Stimulated activated naive CD8-positive, alpha-beta T cell treated with anti-CD3 and anti-CD28 coated beads, Interleukin-15, Interleukin-2, amounts not matched to agents 100 ng/mL and 50 ng/mL, for 24 hours (primary cell): ENCODE measurements around the gene POLN.

Source experiments
- H3K27ac Mint-ChIP-seq: one replicate; pipeline ENCODE4 v1.8.0; 2021; ENCODE audit warnings: mild to moderate bottlenecking, mixed read lengths
- H3K27me3 Mint-ChIP-seq: one replicate; pipeline ENCODE4 v1.8.0; 2021; ENCODE audit warnings: mixed read lengths
- H3K36me3 Mint-ChIP-seq: one replicate; pipeline ENCODE4 v1.8.0; 2021; ENCODE audit warnings: low read depth, mixed read lengths
- H3K4me1 Mint-ChIP-seq: one replicate; pipeline ENCODE4 v1.8.0; 2021; ENCODE audit warnings: low read depth, mixed read lengths
- H3K4me3 Mint-ChIP-seq: one replicate; pipeline ENCODE4 v1.8.0; 2021; ENCODE audit warnings: mild to moderate bottlenecking, mixed read lengths
- H3K9me3 Mint-ChIP-seq: one replicate; pipeline ENCODE4 v1.8.0; 2021; ENCODE audit warnings: mixed read lengths

The POLN gene

GRCh38 chr4:2081540-2081939 lies 160.4 kb downstream of the POLN start:
- no peaks in the 10 kb centered on the region for H3K4me1 Mint-ChIP-seq
- H3K36me3 Mint-ChIP-seq = no peaks in the 10 kb centered on the region
- H3K9me3 Mint-ChIP-seq = no peaks in the 10 kb centered on the region
- no peak overlapping the region for H3K4me3 Mint-ChIP-seq
- H3K27me3 Mint-ChIP-seq = no peaks in the 10 kb centered on the region
- H3K27ac Mint-ChIP-seq = no peak overlapping the region

- H3K27me3 Mint-ChIP-seq = no peaks in the 10 kb centered on the region
- H3K36me3 Mint-ChIP-seq = no peaks in the 10 kb centered on the region
- H3K4me1 Mint-ChIP-seq = no peaks in the 10 kb centered on the region
- H3K9me3 Mint-ChIP-seq = no peaks in the 10 kb centered on the region
- no peak overlapping the region for H3K4me3 Mint-ChIP-seq
- H3K27ac Mint-ChIP-seq = no peak overlapping the region
These were observed 161.3 kb downstream of the POLN start for GRCh38 chr4:2080429-2081300.

GRCh38 chr4:2079926-2080325 lies 162.0 kb downstream of the POLN start:
- Mint-ChIP-seq H3K27me3 (no peaks in the 10 kb centered on the region), H3K4me1 (no peaks in the 10 kb centered on the region), H3K9me3 (no peaks in the 10 kb centered on the region), H3K4me3 (no peak overlapping the region), H3K27ac (no peak overlapping the region), H3K36me3 (no peaks in the 10 kb centered on the region)

- H3K36me3 Mint-ChIP-seq = no peaks in the 10 kb centered on the region
- H3K27ac Mint-ChIP-seq = no peak overlapping the region
- H3K9me3 Mint-ChIP-seq = no peaks in the 10 kb centered on the region
- no peaks in the 10 kb centered on the region for H3K27me3 Mint-ChIP-seq
- H3K4me3 Mint-ChIP-seq = no peak overlapping the region
- H3K4me1 Mint-ChIP-seq = no peaks in the 10 kb centered on the region
These were observed 162.9 kb downstream of the POLN start for GRCh38 chr4:2079006-2079405.

- H3K9me3 Mint-ChIP-seq = no peaks in the 10 kb centered on the region
- H3K36me3 Mint-ChIP-seq = no peaks in the 10 kb centered on the region
- no peaks in the 10 kb centered on the region for H3K4me1 Mint-ChIP-seq
- H3K27ac Mint-ChIP-seq = no peak overlapping the region
- H3K4me3 Mint-ChIP-seq = no peak overlapping the region
- H3K27me3 Mint-ChIP-seq = no peaks in the 10 kb centered on the region
These were observed 163.3 kb downstream of the POLN start for GRCh38 chr4:2078584-2078983.

GRCh38 chr4:2077537-2078460 lies 164.1 kb downstream of the POLN start:
- Mint-ChIP-seq H3K4me3 (no peak overlapping the region), H3K36me3 (no peaks in the 10 kb centered on the region), H3K27ac (no peak overlapping the region), H3K27me3 (no peaks in the 10 kb centered on the region), H3K9me3 (no peaks in the 10 kb centered on the region), H3K4me1 (no peaks in the 10 kb centered on the region)

- no peaks in the 10 kb centered on the region for H3K36me3 Mint-ChIP-seq
- no peak overlapping the region for H3K4me3 Mint-ChIP-seq
- H3K27me3 Mint-ChIP-seq = no peaks in the 10 kb centered on the region
- no peaks in the 10 kb centered on the region for H3K9me3 Mint-ChIP-seq
- H3K4me1 Mint-ChIP-seq = no peaks in the 10 kb centered on the region
- no peak overlapping the region for H3K27ac Mint-ChIP-seq
These were observed 164.9 kb downstream of the POLN start for GRCh38 chr4:2076908-2077536.

GRCh38 chr4:2075987-2076907 lies 165.7 kb downstream of the POLN start:
- Mint-ChIP-seq H3K9me3 (no peaks in the 10 kb centered on the region), H3K4me1 (no peaks in the 10 kb centered on the region), H3K27me3 (no peaks in the 10 kb centered on the region), H3K4me3 (no peak overlapping the region), H3K36me3 (no peaks in the 10 kb centered on the region), H3K27ac (no peak overlapping the region)

- no peaks in the 10 kb centered on the region for H3K36me3 Mint-ChIP-seq
- H3K4me1 Mint-ChIP-seq = no peaks in the 10 kb centered on the region
- no peak overlapping the region for H3K4me3 Mint-ChIP-seq
- H3K9me3 Mint-ChIP-seq = no peaks in the 10 kb centered on the region
- H3K27me3 Mint-ChIP-seq = no peaks in the 10 kb centered on the region
- no peak overlapping the region for H3K27ac Mint-ChIP-seq
These were observed 166.5 kb downstream of the POLN start for GRCh38 chr4:2075171-2075986.

- Mint-ChIP-seq H3K27me3 (no peaks in the 10 kb centered on the region), H3K4me3 (no peak overlapping the region), H3K4me1 (no peaks in the 10 kb centered on the region), H3K36me3 (no peaks in the 10 kb centered on the region), H3K9me3 (no peaks in the 10 kb centered on the region), H3K27ac (no peak overlapping the region)
These were observed 167.3 kb downstream of the POLN start for GRCh38 chr4:2074588-2074987.

GRCh38 chr4:2073808-2074481 lies 168.0 kb downstream of the POLN start:
- Mint-ChIP-seq H3K27me3 (no peaks in the 10 kb centered on the region), H3K36me3 (no peaks in the 10 kb centered on the region), H3K4me3 (no peak overlapping the region), H3K9me3 (no peaks in the 10 kb centered on the region), H3K4me1 (no peaks in the 10 kb centered on the region), H3K27ac (no peak overlapping the region)

- H3K9me3 Mint-ChIP-seq = no peaks in the 10 kb centered on the region
- no peak overlapping the region for H3K4me3 Mint-ChIP-seq
- no peaks in the 10 kb centered on the region for H3K27me3 Mint-ChIP-seq
- H3K27ac Mint-ChIP-seq = no peak overlapping the region
- H3K4me1 Mint-ChIP-seq = no peaks in the 10 kb centered on the region
- H3K36me3 Mint-ChIP-seq = no peaks in the 10 kb centered on the region
These were observed 168.7 kb downstream of the POLN start for GRCh38 chr4:2072971-2073807.
